GM19238 (cell line): ENCODE measurements around the gene RASL12.
"Not testable (repeated sequence)": the region's sequence is repeated elsewhere in the genome, so short reads cannot be mapped to it uniquely, and the experiment has no call there.

Experiments
- DNase-seq: peaks from one replicate; pipeline ENCODE4 v3.0.0; 2011; ENCODE audit warnings: low spot score; ENCODE audit not compliant: insufficient read length

RASL12 gene

GRCh38 chr15:65075607-65076395 lies 8.0 kb upstream of the RASL12 start:
- DNase-seq, result not testable (repeated sequence)

- not testable (repeated sequence) for DNase-seq
These were observed 7.2 kb upstream of the RASL12 start for GRCh38 chr15:65074946-65075345.

- DNase-seq, result no peak
These were observed 4.8 kb upstream of the RASL12 start for GRCh38 chr15:65072617-65073016.

GRCh38 chr15:65072027-65072426 lies 4.2 kb upstream of the RASL12 start:
- DNase-seq, result no peak

GRCh38 chr15:65071381-65071811 lies 3.6 kb upstream of the RASL12 start:
- no peak for DNase-seq

- no peak for DNase-seq
These were observed 2.2 kb upstream of the RASL12 start for GRCh38 chr15:65069779-65070546.

- no peak for DNase-seq
These were observed 1.4 kb upstream of the RASL12 start for GRCh38 chr15:65069179-65069578.

GRCh38 chr15:65068403-65068788 lies 605 bp upstream of the RASL12 start:
- DNase-seq, result no peak

GRCh38 chr15:65067317-65067644 lies 510 bp downstream of the RASL12 start:
- no peak for DNase-seq

- DNase-seq, result no peak
These were observed 1.0 kb downstream of the RASL12 start for GRCh38 chr15:65066635-65067316.

- no peak for DNase-seq
These were observed 1.7 kb downstream of the RASL12 start for GRCh38 chr15:65066001-65066634.

GRCh38 chr15:65062726-65063125 lies 5.1 kb downstream of the RASL12 start:
- no peak for DNase-seq

- DNase-seq, result no peak
These were observed 5.7 kb downstream of the RASL12 start for GRCh38 chr15:65062061-65062460.

GRCh38 chr15:65060641-65061397 lies 7.0 kb downstream of the RASL12 start:
- DNase-seq, result no peak

- DNase-seq, result no peak
These were observed 7.7 kb downstream of the RASL12 start for GRCh38 chr15:65059931-65060596.

GRCh38 chr15:65059369-65059750 lies 8.4 kb downstream of the RASL12 start:
- DNase-seq, result no peak

- no peak for DNase-seq
These were observed 9.1 kb downstream of the RASL12 start for GRCh38 chr15:65058394-65059368.

GRCh38 chr15:65057549-65057940 lies 10.2 kb downstream of the RASL12 start:
- no peak for DNase-seq

GRCh38 chr15:65056868-65057548 lies 10.8 kb downstream of the RASL12 start:
- DNase-seq, result no peak
